Right lobe of liver (tissue), 6 donors: ENCODE results near the gene MYO5C. TPM values are rescaled to one million over a fixed set of nuclear protein-coding genes. Genes with fewer than 3 reads are reported as not detected.

Experiments used
- ATAC-seq, 4 donors: fragments of 200-7000 bp; cut with Tn5 transposase; one replicate each; pipeline ENCODE4 v1.9.1; 2020; ENCODE audit warnings: mild to moderate bottlenecking in 4 of 4, moderate library complexity in 4 of 4
- DNase-seq, 3 donors: peaks; one replicate each; pipeline ENCODE4 v3.0.0-alpha.2; 2020
- H3K27ac ChIP-seq, 3 donors: fragments of 200-600 bp; one replicate each; pipeline ENCODE4 v1.8.0; 2022
- H3K27me3 ChIP-seq, 2 donors: fragments of 200-600 bp; one replicate each; pipeline ENCODE4 v1.8.0; 2022
- H3K36me3 ChIP-seq, 4 donors: fragments of 200-600 bp; sonication (generic) in 1 of 4; one replicate each; pipeline versions ENCODE4 v1.5.1 to v1.8.0; 2017 to 2022; ENCODE audit warnings: control low read depth in 1 of 4
- H3K4me1 ChIP-seq, 4 donors: fragments of 200-600 bp; sonication (generic) in 1 of 4; one replicate each; pipeline versions ENCODE4 v1.5.1 to v1.8.0; 2017 to 2022; ENCODE audit warnings: control low read depth in 1 of 4
- H3K4me3 ChIP-seq, 3 donors: fragments of 200-600 bp; one replicate each; pipeline ENCODE4 v1.8.0; 2022
- H3K9me3 ChIP-seq, 4 donors: fragments of 200-600 bp; sonication (generic) in 1 of 4; one replicate each; pipeline versions ENCODE4 v1.5.1 to v1.8.0; 2017 to 2022; ENCODE audit warnings: control low read depth in 1 of 4
- CTCF ChIP-seq, 4 donors: fragments of 200-600 bp in 3 of 4; fragments of 450-650 bp in 1 of 4; IDR thresholded peaks; one replicate each; pipeline versions ENCODE4 v1.5.1 to v1.8.0; 2016 to 2022; ENCODE audit warnings: antibody characterized with exemption in 4 of 4, mild to moderate bottlenecking in 2 of 4
- POLR2A ChIP-seq: fragments of 450-650 bp; IDR thresholded peaks from one replicate; pipeline ENCODE4 v1.6.1; 2017; ENCODE audit warnings: antibody characterized with exemption, mild to moderate bottlenecking
- WGBS: methylation state at CpG from one replicate; pipeline ENCODE4 v1.1.6; 2018; ENCODE audit warnings: low coverage, low lambda C conversion rate; ENCODE audit not compliant: insufficient coverage; ENCODE audit errors: missing lambda C conversion rate; 5-methylcytosine and 5-hydroxymethylcytosine counted together
- intact Hi-C, 2 donors: fragments of 100-400 bp; cut with DNase I; formaldehyde crosslinking; loops; one replicate each; pipeline versions ENCODE4 v1.11.2 to v1.14.1; 2022
- total RNA-seq, 6 experiments: library from RNA; depleted of rRNA in 2 of 6; stranded (reverse); fragments of >200 nt in 2 of 6; fragmentation: NEBNext Ultra II Directional in 3 of 6; extraction: Animal tissue kit (Norgen Biotek cat#: 25700) in 3 of 6; gene quantifications; one replicate each; pipeline versions ENCODE4 v1.1.0 to v1.2.4, GENCODE V29; 2016 to 2023
- donor health status: DM: no; HTN: yes; CAD: no.
- donor health status: DM: no; HTN: no; CAD: no.
- donor health status: DM: no; HTN: no; CAD: no.
- donor health status: DM: no; HTN: yes; CAD: no.
- donor health status: DM: no; HTN: yes; CAD: no.

MYO5C gene
- total RNA-seq, 6 experiments from 2014 or later: 5.8 to 10.2 (median 7.1) TPM

GRCh38 chr15:52162876-52163275 is 132.7 kb downstream of the MYO5C start:
- no peak overlapping the region for H3K27ac ChIP-seq
- H3K27me3 ChIP-seq: no peaks in the 10 kb centered on the region
- TF ChIP-seq POLR2A (no peak), CTCF (IDR thresholded peaks at IDR 0.05) (no peak)
- intact Hi-C loops: no loop called here
- no peak overlapping the region for H3K4me3 ChIP-seq
- ATAC-seq (no peak), DNase-seq (no peak)
- no peaks in the 10 kb centered on the region for H3K9me3 ChIP-seq
- H3K36me3 ChIP-seq: no peaks in the 10 kb centered on the region
- peaks cover 0 to 5% (median 0%) of the 10 kb centered on the region in 4 donors for H3K4me1 ChIP-seq
- WGBS: 85% methylated on average over 22 of the region's 22 CpGs

- TF ChIP-seq POLR2A (no peak), CTCF (IDR thresholded peaks at IDR 0.05) (no peak)
- Histone ChIP-seq H3K4me1 (no peaks in the 10 kb centered on the region), H3K4me3 (no peak overlapping the region), H3K27ac (no peak overlapping the region), H3K36me3 (no peaks in the 10 kb centered on the region), H3K27me3 (no peaks in the 10 kb centered on the region), H3K9me3 (no peaks in the 10 kb centered on the region)
- ATAC-seq (no peak), DNase-seq (no peak)
- 81% methylated on average over 4 of the region's 4 CpGs for WGBS
- intact Hi-C loops: no loop called here
Measured at GRCh38 chr15:52162260-52162659, 133.3 kb downstream of the MYO5C start.

GRCh38 chr15:52161406-52161966 is 134.1 kb downstream of the MYO5C start:
- intact Hi-C loops: no loop called here
- Histone ChIP-seq H3K36me3 (no peaks in the 10 kb centered on the region), H3K9me3 (no peaks in the 10 kb centered on the region), H3K27me3 (no peaks in the 10 kb centered on the region), H3K27ac (no peak overlapping the region), H3K4me3 (no peak overlapping the region), H3K4me1 (no peaks in the 10 kb centered on the region)
- no peak for DNase-seq
- 100% methylated on average over 4 of the region's 13 CpGs for WGBS
- no peak for ATAC-seq
- TF ChIP-seq CTCF (IDR thresholded peaks at IDR 0.05): no peak
- no peak for TF ChIP-seq POLR2A

GRCh38 chr15:52159645-52160044 is 136.0 kb downstream of the MYO5C start:
- no peaks in the 10 kb centered on the region for H3K9me3 ChIP-seq
- WGBS: 90% methylated on average over 2 of the region's 3 CpGs

More at GRCh38 chr15:52159645-52160044, 136.0 kb downstream of the MYO5C start:
- DNase-seq (no peak), ATAC-seq (no peak)
- H3K4me3 ChIP-seq: no peak overlapping the region
- intact Hi-C loops: no loop called here
- H3K27me3 ChIP-seq: no peaks in the 10 kb centered on the region
- no peak overlapping the region for H3K27ac ChIP-seq
- no peaks in the 10 kb centered on the region for H3K36me3 ChIP-seq
- H3K4me1 ChIP-seq: peaks cover 0 to 5% (median 0%) of the 10 kb centered on the region in 4 donors
- no peak for TF ChIP-seq CTCF (IDR thresholded peaks at IDR 0.05)
- no peak for TF ChIP-seq POLR2A
